Fibroblast of mammary gland (primary cell): ENCODE measurements around the gene UST.
A peak's percentile ranks its signal among the peaks of the same experiment; 100 is the strongest.

Experiments
- DNase-seq: peaks from one replicate; pipeline ENCODE4 v3.0.0-alpha.2; 2010; ENCODE audit warnings: low read depth
- H3K4me3 ChIP-seq: 2 replicates; pipeline ENCODE4 v1.5.1; 2011; ENCODE audit warnings: low read depth, mild to moderate bottlenecking, low read length, moderate library complexity; ENCODE audit not compliant: control insufficient read depth
- CTCF ChIP-seq: conservative IDR thresholded peaks from 2 replicates; pipeline ENCODE4 v1.5.1; 2011; ENCODE audit warnings: low read depth, low read length, inconsistent platforms; ENCODE audit not compliant: control insufficient read depth, insufficient read depth

UST gene

GRCh38 chr6:148864941-148865340, 118.1 kb downstream of the UST start:
- TF ChIP-seq CTCF: no peak
- DNase-seq: no peak
- H3K4me3 ChIP-seq: no peak overlapping the region

GRCh38 chr6:148866657-148867268, 119.9 kb downstream of the UST start:
- no peak overlapping the region for H3K4me3 ChIP-seq
- no peak for TF ChIP-seq CTCF
- DNase-seq: no peak

GRCh38 chr6:148867862-148868261, 121.0 kb downstream of the UST start:
- no peak for TF ChIP-seq CTCF
- DNase-seq: peak; percentile 83
- no peak overlapping the region for H3K4me3 ChIP-seq

GRCh38 chr6:148868314-148868713, 121.5 kb downstream of the UST start:
- no peak for TF ChIP-seq CTCF
- DNase-seq: peak; percentile 89
- H3K4me3 ChIP-seq: no peak overlapping the region

- DNase-seq: no peak
- no peak overlapping the region for H3K4me3 ChIP-seq
- TF ChIP-seq CTCF: no peak
Observed at GRCh38 chr6:148868901-148869300, 122.1 kb downstream of the UST start.

GRCh38 chr6:148869585-148869984, 122.8 kb downstream of the UST start:
- TF ChIP-seq CTCF: no peak
- H3K4me3 ChIP-seq: no peak overlapping the region
- DNase-seq: peak; percentile 99

- no peak for DNase-seq
- no peak for TF ChIP-seq CTCF
- H3K4me3 ChIP-seq: no peak overlapping the region
Observed at GRCh38 chr6:148873154-148873553, 126.3 kb downstream of the UST start.
